Measurements from ENCODE around the gene MAPKBP1. TPM values are rescaled to one million over a fixed set of nuclear protein-coding genes. Genes with fewer than 3 reads are reported as not detected.

The MAPKBP1 gene
- polyA plus RNA-seq, 3 donors = 0.76 to 8.6 (median 1.1) TPM

DNA sequence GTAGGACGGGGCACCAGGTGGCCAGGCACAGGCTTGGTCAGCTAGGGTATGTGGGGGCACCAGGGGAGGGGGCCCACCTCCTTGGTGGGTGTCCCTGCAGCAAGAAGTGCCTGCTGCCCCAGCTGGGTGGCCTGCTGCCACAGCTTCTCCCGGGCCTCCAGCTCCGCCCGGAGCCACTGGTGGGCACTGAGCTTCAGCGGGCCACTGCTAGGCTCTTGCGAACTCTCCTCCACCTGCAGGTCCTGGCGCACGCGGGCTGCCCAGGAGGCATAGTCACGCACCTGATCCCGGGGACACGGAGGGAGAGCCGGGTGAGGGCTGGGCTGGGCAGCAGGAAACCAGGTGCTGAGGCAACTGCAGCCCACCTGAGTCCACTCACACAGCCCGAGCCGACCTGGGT is 94.0 kb downstream of the MAPKBP1 start:
- no peaks in the 10 kb centered on the region for H3K36me3 Mint-ChIP-seq
- TF ChIP-seq, protein P1, sequence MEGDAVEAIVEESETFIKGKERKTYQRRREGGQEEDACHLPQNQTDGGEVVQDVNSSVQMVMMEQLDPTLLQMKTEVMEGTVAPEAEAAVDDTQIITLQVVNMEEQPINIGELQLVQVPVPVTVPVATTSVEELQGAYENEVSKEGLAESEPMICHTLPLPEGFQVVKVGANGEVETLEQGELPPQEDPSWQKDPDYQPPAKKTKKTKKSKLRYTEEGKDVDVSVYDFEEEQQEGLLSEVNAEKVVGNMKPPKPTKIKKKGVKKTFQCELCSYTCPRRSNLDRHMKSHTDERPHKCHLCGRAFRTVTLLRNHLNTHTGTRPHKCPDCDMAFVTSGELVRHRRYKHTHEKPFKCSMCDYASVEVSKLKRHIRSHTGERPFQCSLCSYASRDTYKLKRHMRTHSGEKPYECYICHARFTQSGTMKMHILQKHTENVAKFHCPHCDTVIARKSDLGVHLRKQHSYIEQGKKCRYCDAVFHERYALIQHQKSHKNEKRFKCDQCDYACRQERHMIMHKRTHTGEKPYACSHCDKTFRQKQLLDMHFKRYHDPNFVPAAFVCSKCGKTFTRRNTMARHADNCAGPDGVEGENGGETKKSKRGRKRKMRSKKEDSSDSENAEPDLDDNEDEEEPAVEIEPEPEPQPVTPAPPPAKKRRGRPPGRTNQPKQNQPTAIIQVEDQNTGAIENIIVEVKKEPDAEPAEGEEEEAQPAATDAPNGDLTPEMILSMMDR (IDR thresholded peaks at IDR 0.05) = no peak

DNA sequence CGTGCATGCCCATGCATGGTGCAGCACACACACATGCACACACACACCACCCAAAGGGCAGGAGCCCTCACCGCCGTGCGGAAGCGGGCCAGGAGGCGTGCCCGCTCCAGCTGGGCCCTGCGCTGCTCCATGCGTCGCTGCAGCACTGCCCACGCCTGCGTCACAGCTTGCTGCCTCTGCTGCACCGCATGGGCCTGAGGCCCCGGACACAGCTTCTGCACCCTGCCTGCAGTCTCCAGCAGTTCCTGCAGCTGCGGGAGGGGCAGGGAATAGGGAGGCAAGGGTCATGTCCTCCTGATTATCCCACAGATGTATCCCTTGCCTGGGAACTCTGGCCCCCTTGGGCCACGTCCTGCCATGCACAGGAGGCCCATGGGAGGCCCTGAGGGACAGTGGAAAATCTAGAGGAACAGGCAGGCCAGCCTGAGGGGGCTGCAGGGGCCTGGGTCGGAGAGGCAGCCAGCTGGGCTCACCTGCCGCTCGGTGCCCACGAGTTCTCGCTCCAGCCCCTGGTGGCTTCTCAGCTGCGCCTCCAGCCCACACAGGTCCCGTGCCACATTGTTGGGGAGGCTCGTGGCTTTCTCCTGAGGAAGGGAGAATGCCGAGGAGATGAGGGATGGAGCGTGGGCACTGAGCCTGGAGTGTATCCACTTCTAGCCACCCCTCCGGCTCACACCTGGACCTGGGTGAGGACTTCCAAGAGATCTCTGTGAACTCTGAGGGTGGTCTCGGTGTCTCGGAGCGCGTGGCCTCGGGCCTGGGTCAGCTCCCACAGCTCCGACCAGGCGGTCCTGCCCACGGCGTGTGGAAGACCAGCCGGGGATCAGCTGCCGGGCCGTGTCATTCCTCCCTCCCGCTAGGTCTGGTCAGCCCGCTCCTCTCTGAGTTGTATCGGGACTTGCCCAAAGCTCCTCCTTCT is 95.7 kb downstream of the MAPKBP1 start:
- WGBS (ENCODE audit: insufficient coverage) = 92% methylated on average over 38 of the region's 42 CpGs
- H3K4me3 Mint-ChIP-seq = no peak overlapping the region

More for the DNA sequence above, 94.0 kb downstream of the MAPKBP1 start:
- WGBS (ENCODE audit: insufficient coverage) = 96% methylated on average over 15 of the region's 15 CpGs
- DNase-seq = no peak
- Histone ChIP-seq H3K36me3 (replicated peaks in 1 of 2; ENCODE audit: control insufficient read depth in 1 of 2, insufficient read depth in 2 of 2, low read length in 2 of 2) (no peaks in the 10 kb centered on the region), H4K20me1 (ENCODE audit: insufficient read depth, low read length) (no peaks in the 10 kb centered on the region), H3K4me1 (ENCODE audit: control insufficient read depth in 1 of 2, insufficient read depth in 2 of 2, low read length in 2 of 2) (no peaks in the 10 kb centered on the region), H3K4me2 (replicated peaks; ENCODE audit: extremely low read depth, low read length, poor library complexity, severe bottlenecking) (no peak overlapping the region), H3K9me3 (replicated peaks in 1 of 2; ENCODE audit: control insufficient read depth in 1 of 2, insufficient read depth in 1 of 2, low read length in 2 of 2) (no peaks in the 10 kb centered on the region), H3K9ac (ENCODE audit: insufficient read depth, low read length, poor library complexity, severe bottlenecking) (no peak overlapping the region), H3K4me3 (replicated peaks in 1 of 3; ENCODE audit: low read depth in 2 of 3, low read length in 3 of 3) (no peak overlapping the region), H3K27ac (ENCODE audit: low read depth in 1 of 2, low read length in 2 of 2) (no peak overlapping the region), H3K79me2 (ENCODE audit: insufficient read depth, low read length) (no peaks in the 10 kb centered on the region), H2AFZ (ENCODE audit: insufficient read depth, low read depth, low read length, poor library complexity, severe bottlenecking) (no peak overlapping the region), H3K27me3 (ENCODE audit: control insufficient read depth in 2 of 2, insufficient read depth in 2 of 2, low read length in 2 of 2) (no peaks in the 10 kb centered on the region)
- intact Hi-C loops (cut with micrococcal nuclease) = no loop called here
- peaks cover 5 to 7% (median 5%) of the 10 kb centered on the region in 3 donors for H3K27me3 Mint-ChIP-seq (ENCODE audit: low read depth in 3 of 3)
- no peaks in the 10 kb centered on the region for H3K4me1 Mint-ChIP-seq
- H3K9me3 Mint-ChIP-seq = no peaks in the 10 kb centered on the region
- H3K27ac Mint-ChIP-seq = no peak overlapping the region
- no peak overlapping the region for H3K4me3 Mint-ChIP-seq

More for the DNA sequence above, 95.7 kb downstream of the MAPKBP1 start:
- Histone ChIP-seq H4K20me1 (ENCODE audit: insufficient read depth, low read length) (no peaks in the 10 kb centered on the region), H2AFZ (ENCODE audit: insufficient read depth, low read depth, low read length, poor library complexity, severe bottlenecking) (no peak overlapping the region), H3K79me2 (ENCODE audit: insufficient read depth, low read length) (no peaks in the 10 kb centered on the region), H3K27me3 (ENCODE audit: control insufficient read depth in 2 of 2, insufficient read depth in 2 of 2, low read length in 2 of 2) (no peaks in the 10 kb centered on the region), H3K9me3 (replicated peaks in 1 of 2; ENCODE audit: control insufficient read depth in 1 of 2, insufficient read depth in 1 of 2, low read length in 2 of 2) (no peaks in the 10 kb centered on the region), H3K9ac (ENCODE audit: insufficient read depth, low read length, poor library complexity, severe bottlenecking) (no peak overlapping the region), H3K36me3 (replicated peaks in 1 of 2; ENCODE audit: control insufficient read depth in 1 of 2, insufficient read depth in 2 of 2, low read length in 2 of 2) (no peaks in the 10 kb centered on the region), H3K4me1 (ENCODE audit: control insufficient read depth in 1 of 2, insufficient read depth in 2 of 2, low read length in 2 of 2) (no peaks in the 10 kb centered on the region), H3K4me3 (replicated peaks in 1 of 3; ENCODE audit: low read depth in 2 of 3, low read length in 3 of 3) (no peak overlapping the region), H3K4me2 (replicated peaks; ENCODE audit: extremely low read depth, low read length, poor library complexity, severe bottlenecking) (no peak overlapping the region), H3K27ac (ENCODE audit: low read depth in 1 of 2, low read length in 2 of 2) (no peak overlapping the region)
- Mint-ChIP-seq H3K27me3 (ENCODE audit: low read depth in 3 of 3) (peaks cover 6 to 9% (median 7%) of the 10 kb centered on the region in 3 donors), H3K27ac (no peak overlapping the region), H3K36me3 (no peaks in the 10 kb centered on the region), H3K4me1 (no peaks in the 10 kb centered on the region), H3K9me3 (no peaks in the 10 kb centered on the region)
- TF ChIP-seq, protein P1 (IDR thresholded peaks at IDR 0.05) = no peak
- no peak for DNase-seq
- intact Hi-C loops (cut with micrococcal nuclease) = no loop called here

Data from CD14-positive monocyte (primary cell).